HepG2 (cell line): ENCODE measurements around the gene RMI2. TPM values are rescaled to one million over a fixed set of nuclear protein-coding genes. Genes with fewer than 3 reads are reported as not detected.

Source experiments
- ADNP ChIP-seq: sonication (generic); formaldehyde crosslinking; IDR thresholded peaks from 2 replicates; pipeline ENCODE4 v1.4.0; 2020; ENCODE audit warnings: missing genetic modification reagents
- ASH2L ChIP-seq: fragments of 300-600, 200-600 bp; sonication (generic); IDR thresholded peaks from 2 replicates; pipeline ENCODE4 v1.7.0; 2017; ENCODE audit warnings: low read depth, mild to moderate bottlenecking, moderate library complexity, mixed read lengths, low read length; ENCODE audit not compliant: insufficient read length
- BRCA1 ChIP-seq: sonication (generic); formaldehyde crosslinking; IDR thresholded peaks from 2 replicates; pipeline ENCODE4 v1.4.0; 2020; ENCODE audit warnings: missing genetic modification reagents
- DNMT3B ChIP-seq: conservative IDR thresholded peaks from 2 replicates; pipeline ENCODE4 v1.6.1; 2016; ENCODE audit warnings: missing biosample characterization, control low read depth
- HDAC6 ChIP-seq: fragments of 200-600 bp; sonication (generic); IDR thresholded peaks from 2 replicates; pipeline ENCODE4 v1.7.0; 2017; ENCODE audit warnings: mild to moderate bottlenecking, antibody characterized with exemption, low read length, low read depth
- HIVEP1 ChIP-seq: sonication (generic); formaldehyde crosslinking; IDR thresholded peaks from 2 replicates; pipeline ENCODE4 v1.4.0; 2020; ENCODE audit warnings: mild to moderate bottlenecking, missing genetic modification reagents
- LCORL ChIP-seq, 2 experiments: fragments of 450-650 bp in 1 of 2; sonication (generic) in 1 of 2; formaldehyde crosslinking in 1 of 2; IDR thresholded peaks; 2 replicates each; pipeline versions ENCODE4 v1.5.0 to v1.6.1; 2017 to 2020; ENCODE audit warnings: antibody characterized with exemption in 1 of 2, missing genetic modification reagents in 1 of 2
- MBNL3 ChIP-seq: fragments of 250-450 bp; sonication (Bioruptor Pico); conservative IDR thresholded peaks from 2 replicates; pipeline ENCODE4 v1.8.0; 2022; ENCODE audit warnings: mild to moderate bottlenecking, inconsistent platforms
- MEIS2 ChIP-seq: sonication (generic); formaldehyde crosslinking; IDR thresholded peaks from 2 replicates; pipeline ENCODE4 v1.9.0; 2021; ENCODE audit warnings: mild to moderate bottlenecking, missing genetic modification reagents
- NCOA1 ChIP-seq: sonication (generic); formaldehyde crosslinking; IDR thresholded peaks from 2 replicates; pipeline ENCODE4 v1.9.0; 2021; ENCODE audit warnings: missing genetic modification reagents
- ZFAT ChIP-seq: sonication (generic); formaldehyde crosslinking; conservative IDR thresholded peaks from 2 replicates; pipeline ENCODE4 v1.8.1; 2023; ENCODE audit warnings: missing genetic modification reagents, inconsistent platforms
- ZNF180 ChIP-seq: sonication (generic); formaldehyde crosslinking; IDR thresholded peaks from 2 replicates; pipeline ENCODE4 v1.4.0; 2020; ENCODE audit warnings: low read depth, missing genetic modification reagents, borderline replicate concordance
- ZNF232 ChIP-seq: sonication (generic); formaldehyde crosslinking; IDR thresholded peaks from 2 replicates; pipeline ENCODE4 v1.4.0; 2020; ENCODE audit warnings: missing genetic modification reagents, borderline replicate concordance
- ZNF326 ChIP-seq: sonication (generic); formaldehyde crosslinking; IDR thresholded peaks from 2 replicates; pipeline ENCODE4 v1.4.0; 2020; ENCODE audit warnings: missing genetic modification reagents, borderline replicate concordance
- ZNF546 ChIP-seq: sonication (generic); formaldehyde crosslinking; conservative IDR thresholded peaks from 2 replicates; pipeline ENCODE4 v1.8.1; 2023; ENCODE audit warnings: mild to moderate bottlenecking, missing genetic modification reagents
- polyA plus RNA-seq, 8 experiments: library from polyadenylated mRNA; depleted of rRNA in 3 of 8; stranded (reverse) in 7 of 8; unstranded in 1 of 8; fragments of >200 nt; fragmentation: Illumina TruSeq in 4 of 8; extraction: Trizol in 4 of 8; gene quantifications; 2 replicates each; pipeline versions ENCODE4 v1.2.1 to v1.2.3, GENCODE V29; 2011 to 2016; ENCODE audit warnings: low read depth in 4 of 8, missing spikeins in 1 of 8, mixed read lengths in 1 of 8; ENCODE audit not compliant: insufficient read depth in 1 of 8
- total RNA-seq, 5 experiments: library from RNA; depleted of rRNA; stranded (reverse); fragments of >200 nt; fragmentation: Illumina TruSeq; extraction: Trizol; gene quantifications; 2 replicates each; pipeline ENCODE4 v1.2.3, GENCODE V29; 2016; ENCODE audit warnings: low read depth in 1 of 5
- TF ChIP-seq, protein P1 (sequence below): sonication (generic); formaldehyde crosslinking; conservative IDR thresholded peaks from 2 replicates; pipeline ENCODE4 v1.4.0; 2020; ENCODE audit warnings: missing genetic modification reagents
- TF ChIP-seq, protein P2 (sequence below): sonication (generic); formaldehyde crosslinking; IDR thresholded peaks from 2 replicates; pipeline ENCODE4 v1.5.1; 2020; ENCODE audit warnings: missing genetic modification reagents, mild to moderate bottlenecking, borderline replicate concordance
- TF ChIP-seq, protein P3 (sequence below): sonication (generic); formaldehyde crosslinking; IDR thresholded peaks from 2 replicates; pipeline ENCODE4 v1.4.0; 2020; ENCODE audit warnings: mild to moderate bottlenecking, missing genetic modification reagents
- TF ChIP-seq, protein P4 (sequence below): sonication (generic); formaldehyde crosslinking; IDR thresholded peaks from 2 replicates; pipeline ENCODE4 v1.5.0; 2020; ENCODE audit warnings: missing genetic modification reagents, mild to moderate bottlenecking, borderline replicate concordance
- TF ChIP-seq, protein P5 (sequence below): sonication (generic); formaldehyde crosslinking; IDR thresholded peaks from 2 replicates; pipeline ENCODE4 v1.4.0; 2020; ENCODE audit warnings: low read depth, missing genetic modification reagents

The RMI2 gene
- total and polyA plus RNA-seq, 2 of the 13 experiments (the other 11 are each of a cell fraction or from before 2014, with no cell fraction given), result 24.5 to 55.7 TPM

DNA sequence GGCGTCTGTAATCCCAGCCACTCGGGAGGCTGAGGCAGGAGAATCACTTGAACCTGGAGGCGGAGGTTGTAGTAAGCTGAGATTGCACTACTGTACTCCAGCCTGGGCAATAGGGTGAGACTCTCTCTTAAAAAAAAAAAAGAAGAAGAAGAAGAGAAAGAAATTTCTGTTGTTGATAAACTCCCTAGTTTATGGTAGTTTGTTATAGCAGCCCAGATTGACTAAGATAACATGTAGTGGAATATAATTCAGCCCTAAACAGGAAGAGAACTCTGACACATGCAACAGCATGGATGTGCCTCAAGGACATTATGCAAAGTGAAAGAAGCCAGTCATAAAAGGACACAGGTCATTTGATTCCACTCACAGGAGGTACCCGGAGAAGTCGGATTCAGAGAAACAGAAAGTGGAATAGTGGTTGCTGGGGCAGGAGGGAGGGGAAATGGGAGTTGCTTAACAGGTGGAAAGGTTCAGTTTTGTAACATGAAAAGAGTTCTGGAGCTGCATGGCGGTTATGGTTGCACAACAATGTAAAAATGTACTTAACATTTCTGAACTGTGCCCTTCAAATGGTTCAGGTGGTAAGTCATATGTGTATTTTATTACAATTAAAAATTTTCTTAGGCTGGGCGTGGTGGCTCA lies 38.1 kb upstream of the RMI2 start (continued):
- peak; percentile 87; the same call in 1 of the 2 replicates for TF ChIP-seq NCOA1 (CRISPR knock-in tag)
- TF ChIP-seq, protein P1, sequence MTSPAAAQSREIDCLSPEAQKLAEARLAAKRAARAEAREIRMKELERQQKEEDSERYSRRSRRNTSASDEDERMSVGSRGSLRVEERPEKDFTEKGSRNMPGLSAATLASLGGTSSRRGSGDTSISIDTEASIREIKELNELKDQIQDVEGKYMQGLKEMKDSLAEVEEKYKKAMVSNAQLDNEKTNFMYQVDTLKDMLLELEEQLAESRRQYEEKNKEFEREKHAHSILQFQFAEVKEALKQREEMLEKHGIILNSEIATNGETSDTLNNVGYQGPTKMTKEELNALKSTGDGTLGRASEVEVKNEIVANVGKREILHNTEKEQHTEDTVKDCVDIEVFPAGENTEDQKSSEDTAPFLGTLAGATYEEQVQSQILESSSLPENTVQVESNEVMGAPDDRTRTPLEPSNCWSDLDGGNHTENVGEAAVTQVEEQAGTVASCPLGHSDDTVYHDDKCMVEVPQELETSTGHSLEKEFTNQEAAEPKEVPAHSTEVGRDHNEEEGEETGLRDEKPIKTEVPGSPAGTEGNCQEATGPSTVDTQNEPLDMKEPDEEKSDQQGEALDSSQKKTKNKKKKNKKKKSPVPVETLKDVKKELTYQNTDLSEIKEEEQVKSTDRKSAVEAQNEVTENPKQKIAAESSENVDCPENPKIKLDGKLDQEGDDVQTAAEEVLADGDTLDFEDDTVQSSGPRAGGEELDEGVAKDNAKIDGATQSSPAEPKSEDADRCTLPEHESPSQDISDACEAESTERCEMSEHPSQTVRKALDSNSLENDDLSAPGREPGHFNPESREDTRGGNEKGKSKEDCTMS, result no peak
- 0 out of 2 replicates have a peak, but pooled peaks have one; percentile 68 for TF ChIP-seq LCORL (IDR thresholded peaks at IDR 0.05)
- TF ChIP-seq LCORL (CRISPR knock-in tag; IDR thresholded peaks at IDR 0.05), result peak; percentile 90; the same call in 1 of the 2 replicates
- no peak for TF ChIP-seq ZNF546
- no peak for TF ChIP-seq HIVEP1
- TF ChIP-seq ZNF232 (CRISPR knock-in tag), result peak; percentile 4; the same call in 1 of the 2 replicates
- TF ChIP-seq MEIS2 (CRISPR knock-in tag), result peak; percentile 38; the same call in 1 of the 2 replicates
- 0 out of 2 replicates have a peak, but pooled peaks have one; percentile 79 for TF ChIP-seq BRCA1 (CRISPR knock-in tag)
- no peak for TF ChIP-seq ZFAT (CRISPR knock-in tag)
- TF ChIP-seq ASH2L, result peak; percentile 66
- no peak for TF ChIP-seq ZNF180 (CRISPR knock-in tag)
- TF ChIP-seq, protein P2, sequence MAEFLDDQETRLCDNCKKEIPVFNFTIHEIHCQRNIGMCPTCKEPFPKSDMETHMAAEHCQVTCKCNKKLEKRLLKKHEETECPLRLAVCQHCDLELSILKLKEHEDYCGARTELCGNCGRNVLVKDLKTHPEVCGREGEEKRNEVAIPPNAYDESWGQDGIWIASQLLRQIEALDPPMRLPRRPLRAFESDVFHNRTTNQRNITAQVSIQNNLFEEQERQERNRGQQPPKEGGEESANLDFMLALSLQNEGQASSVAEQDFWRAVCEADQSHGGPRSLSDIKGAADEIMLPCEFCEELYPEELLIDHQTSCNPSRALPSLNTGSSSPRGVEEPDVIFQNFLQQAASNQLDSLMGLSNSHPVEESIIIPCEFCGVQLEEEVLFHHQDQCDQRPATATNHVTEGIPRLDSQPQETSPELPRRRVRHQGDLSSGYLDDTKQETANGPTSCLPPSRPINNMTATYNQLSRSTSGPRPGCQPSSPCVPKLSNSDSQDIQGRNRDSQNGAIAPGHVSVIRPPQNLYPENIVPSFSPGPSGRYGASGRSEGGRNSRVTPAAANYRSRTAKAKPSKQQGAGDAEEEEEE (CRISPR knock-in tag), result no peak
- TF ChIP-seq, protein P3, sequence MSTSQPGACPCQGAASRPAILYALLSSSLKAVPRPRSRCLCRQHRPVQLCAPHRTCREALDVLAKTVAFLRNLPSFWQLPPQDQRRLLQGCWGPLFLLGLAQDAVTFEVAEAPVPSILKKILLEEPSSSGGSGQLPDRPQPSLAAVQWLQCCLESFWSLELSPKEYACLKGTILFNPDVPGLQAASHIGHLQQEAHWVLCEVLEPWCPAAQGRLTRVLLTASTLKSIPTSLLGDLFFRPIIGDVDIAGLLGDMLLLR, result no peak
- TF ChIP-seq MBNL3 (CRISPR knock-in tag), result no peak
- peak; percentile 74 for TF ChIP-seq ADNP
- TF ChIP-seq DNMT3B (CRISPR knock-in tag), result peak; percentile 58; the same call in 1 of the 2 replicates
- TF ChIP-seq, protein P4, sequence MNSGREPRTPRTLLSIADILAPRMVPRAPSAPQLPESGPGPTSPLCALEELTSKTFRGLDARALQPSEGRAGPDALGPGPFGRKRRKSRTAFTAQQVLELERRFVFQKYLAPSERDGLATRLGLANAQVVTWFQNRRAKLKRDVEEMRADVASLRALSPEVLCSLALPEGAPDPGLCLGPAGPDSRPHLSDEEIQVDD (CRISPR knock-in tag), result no peak
- TF ChIP-seq HDAC6, result no peak
- no peak for TF ChIP-seq ZNF326 (CRISPR knock-in tag)
- TF ChIP-seq, protein P5, sequence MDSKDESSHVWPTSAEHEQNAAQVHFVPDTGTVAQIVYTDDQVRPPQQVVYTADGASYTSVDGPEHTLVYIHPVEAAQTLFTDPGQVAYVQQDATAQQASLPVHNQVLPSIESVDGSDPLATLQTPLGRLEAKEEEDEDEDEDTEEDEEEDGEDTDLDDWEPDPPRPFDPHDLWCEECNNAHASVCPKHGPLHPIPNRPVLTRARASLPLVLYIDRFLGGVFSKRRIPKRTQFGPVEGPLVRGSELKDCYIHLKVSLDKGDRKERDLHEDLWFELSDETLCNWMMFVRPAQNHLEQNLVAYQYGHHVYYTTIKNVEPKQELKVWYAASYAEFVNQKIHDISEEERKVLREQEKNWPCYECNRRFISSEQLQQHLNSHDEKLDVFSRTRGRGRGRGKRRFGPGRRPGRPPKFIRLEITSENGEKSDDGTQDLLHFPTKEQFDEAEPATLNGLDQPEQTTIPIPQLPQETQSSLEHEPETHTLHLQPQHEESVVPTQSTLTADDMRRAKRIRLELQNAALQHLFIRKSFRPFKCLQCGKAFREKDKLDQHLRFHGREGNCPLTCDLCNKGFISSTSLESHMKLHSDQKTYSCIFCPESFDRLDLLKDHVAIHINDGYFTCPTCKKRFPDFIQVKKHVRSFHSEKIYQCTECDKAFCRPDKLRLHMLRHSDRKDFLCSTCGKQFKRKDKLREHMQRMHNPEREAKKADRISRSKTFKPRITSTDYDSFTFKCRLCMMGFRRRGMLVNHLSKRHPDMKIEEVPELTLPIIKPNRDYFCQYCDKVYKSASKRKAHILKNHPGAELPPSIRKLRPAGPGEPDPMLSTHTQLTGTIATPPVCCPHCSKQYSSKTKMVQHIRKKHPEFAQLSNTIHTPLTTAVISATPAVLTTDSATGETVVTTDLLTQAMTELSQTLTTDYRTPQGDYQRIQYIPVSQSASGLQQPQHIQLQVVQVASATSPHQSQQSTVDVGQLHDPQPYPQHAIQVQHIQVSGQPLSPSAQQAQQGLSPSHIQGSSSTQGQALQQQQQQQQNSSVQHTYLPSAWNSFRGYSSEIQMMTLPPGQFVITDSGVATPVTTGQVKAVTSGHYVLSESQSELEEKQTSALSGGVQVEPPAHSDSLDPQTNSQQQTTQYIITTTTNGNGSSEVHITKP, result peak; percentile 89
